Fibroblast of skin of left quadriceps (primary cell): ENCODE results near the gene TPD52L2.
"Not testable (repeated sequence)": the region's sequence is repeated elsewhere in the genome, so short reads cannot be mapped to it uniquely, and the experiment has no call there.

Source experiments
- DNase-seq, 2 experiments: peaks; one replicate each; pipeline ENCODE4 v3.0.0-alpha.2; 2013; ENCODE audit warnings: low read depth in 2 of 2

TPD52L2 gene

DNA sequence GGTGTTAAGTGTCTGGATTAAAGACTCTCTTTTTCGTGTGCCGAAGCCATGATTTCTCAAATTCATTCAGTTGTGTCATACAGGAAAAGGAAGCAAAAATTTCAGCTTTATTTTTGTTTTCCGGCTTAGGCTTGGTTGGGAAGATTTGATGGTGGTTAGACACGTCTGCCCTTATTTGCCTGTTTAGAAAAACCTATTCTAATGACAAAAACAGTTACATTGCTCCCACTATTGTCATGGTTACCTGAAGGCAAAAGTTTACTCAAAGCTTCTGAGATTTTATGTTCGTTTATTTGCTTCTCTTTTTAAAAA is 30.8 kb downstream of the TPD52L2 start:
- no peak for DNase-seq

DNA sequence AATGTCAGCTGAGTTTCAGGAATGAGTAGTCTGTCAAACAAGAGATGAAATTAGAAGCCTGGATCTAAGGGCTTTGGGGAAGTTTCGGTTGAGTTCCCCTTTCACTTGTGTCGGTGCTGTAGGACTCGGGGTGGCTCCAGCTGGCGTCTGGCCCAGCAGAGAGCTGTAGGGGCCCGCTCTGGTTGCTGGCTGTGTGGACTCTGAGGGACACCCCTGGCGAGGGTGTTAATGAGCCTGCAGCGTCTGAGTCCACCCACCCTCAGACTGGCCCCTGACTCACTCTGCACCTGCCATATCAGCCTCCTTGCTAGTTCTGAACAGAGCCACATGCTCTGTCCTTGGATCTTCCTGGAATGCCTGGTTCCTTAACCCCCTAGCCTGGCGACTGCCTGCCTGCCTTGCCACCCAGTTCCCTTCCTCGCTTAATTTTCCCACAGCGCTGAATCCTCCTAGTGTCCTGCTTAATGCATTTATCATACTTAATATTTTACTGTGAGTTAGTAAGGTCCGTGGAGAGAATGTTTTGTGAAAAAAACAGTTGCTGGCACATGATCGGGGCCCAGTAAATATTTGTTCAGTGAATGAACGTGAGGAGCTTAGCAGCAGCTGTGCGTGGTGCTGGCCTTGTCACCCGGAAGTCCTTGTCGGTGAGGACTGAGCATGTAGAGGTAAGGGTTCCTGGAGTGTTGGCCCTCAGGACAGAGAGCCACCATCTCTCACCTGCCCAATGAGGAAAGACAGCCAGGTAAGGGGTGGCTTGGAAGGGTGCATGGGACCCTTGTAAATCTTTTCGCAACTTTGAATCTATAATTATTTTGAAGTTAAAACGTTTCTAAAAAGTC is 31.4 kb downstream of the TPD52L2 start:
- DNase-seq, result no peak

DNA sequence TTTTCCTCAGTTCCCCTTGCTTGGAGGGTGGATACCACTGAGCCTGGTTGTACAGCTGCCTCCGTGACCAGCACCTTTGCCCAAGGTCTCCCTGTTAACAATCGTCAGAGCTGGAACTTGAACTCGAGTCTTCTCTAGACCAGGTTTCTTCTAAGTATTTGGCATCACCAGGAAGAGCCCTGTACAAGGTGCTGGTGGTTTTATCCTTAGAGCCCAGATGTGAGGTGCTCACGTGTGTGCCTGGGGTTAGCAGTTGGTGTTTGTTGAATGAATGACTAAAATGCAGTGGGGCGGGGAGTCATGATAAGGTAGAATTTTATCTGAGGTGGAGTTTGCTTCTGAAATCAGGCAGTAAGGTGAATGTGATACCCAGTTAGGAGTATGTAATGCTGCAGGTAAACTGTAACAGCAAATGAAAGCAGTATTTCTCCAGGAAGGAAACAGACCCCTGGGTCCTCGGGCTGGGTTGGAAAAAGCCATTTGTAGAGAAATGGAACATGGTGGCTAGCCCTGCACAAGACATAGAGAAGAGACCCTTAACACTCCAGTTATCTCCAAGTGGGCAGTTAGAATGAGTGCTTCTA is 33.0 kb downstream of the TPD52L2 start:
- DNase-seq, result no peak

- no peak for DNase-seq
Observed at GRCh38 chr20:63898882-63899558, 34.0 kb downstream of the TPD52L2 start.

GRCh38 chr20:63900413-63900812 is 35.3 kb downstream of the TPD52L2 start:
- DNase-seq, result no peak

- DNase-seq, result no peak
Observed at GRCh38 chr20:63903796-63904561, 38.9 kb downstream of the TPD52L2 start.

GRCh38 chr20:63908008-63908682 is 43.1 kb downstream of the TPD52L2 start:
- DNase-seq, result no peak

- no peak for DNase-seq
Observed at GRCh38 chr20:63911176-63911575, 46.1 kb downstream of the TPD52L2 start.

GRCh38 chr20:63913768-63914167 is 48.7 kb downstream of the TPD52L2 start:
- DNase-seq, result no peak

- no peak for DNase-seq
Observed at GRCh38 chr20:63915471-63915870, 50.4 kb downstream of the TPD52L2 start.

DNA sequence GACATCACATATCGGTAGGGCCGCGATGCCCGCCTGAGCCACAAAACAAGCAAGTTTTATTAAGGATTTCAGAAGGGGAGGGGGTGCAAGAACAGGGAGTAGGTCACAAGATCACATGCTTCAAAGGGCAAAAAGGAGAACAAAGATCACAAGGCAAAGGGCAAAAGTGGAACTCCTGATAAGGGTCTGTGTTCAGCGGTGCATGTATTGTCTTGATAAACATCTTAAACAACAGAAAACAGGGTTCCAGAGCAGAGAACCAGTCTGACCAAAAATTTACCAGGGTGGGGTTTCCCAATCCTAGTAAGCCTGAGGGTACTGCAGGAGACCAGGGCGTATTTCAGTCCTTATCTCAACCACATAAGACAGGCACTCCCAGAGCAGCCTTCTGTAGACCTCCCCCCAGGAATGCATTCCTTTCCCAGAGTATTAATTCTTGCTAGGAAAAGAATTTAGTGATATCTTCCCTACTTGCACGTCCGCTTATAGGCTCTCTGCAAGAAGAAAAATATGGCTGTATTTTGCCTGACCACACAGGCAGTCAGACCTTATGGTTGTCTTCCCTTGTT is 51.4 kb downstream of the TPD52L2 start:
- not testable (repeated sequence) for DNase-seq

GRCh38 chr20:63917811-63918210 is 52.7 kb downstream of the TPD52L2 start:
- DNase-seq, result no peak

DNA sequence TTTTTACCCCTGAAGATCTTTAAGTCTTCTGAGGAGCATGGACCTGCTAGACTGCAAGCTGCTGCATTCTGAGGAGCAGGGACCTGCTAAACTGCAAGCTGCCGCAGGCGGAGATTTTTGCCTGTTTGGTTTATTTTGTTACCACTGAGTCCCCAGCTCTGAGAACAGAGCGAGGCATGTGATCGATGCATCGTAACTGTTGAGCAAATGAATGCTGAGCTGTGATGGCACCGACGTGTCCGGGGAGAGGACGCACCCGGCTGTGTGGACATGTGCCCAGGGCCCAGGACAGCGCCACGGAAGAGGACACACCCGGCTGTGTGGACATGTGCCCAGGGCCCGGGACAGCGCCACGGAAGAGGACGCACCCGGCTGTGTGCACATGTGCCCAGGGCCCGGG is 54.1 kb downstream of the TPD52L2 start:
- DNase-seq, result no peak

DNA sequence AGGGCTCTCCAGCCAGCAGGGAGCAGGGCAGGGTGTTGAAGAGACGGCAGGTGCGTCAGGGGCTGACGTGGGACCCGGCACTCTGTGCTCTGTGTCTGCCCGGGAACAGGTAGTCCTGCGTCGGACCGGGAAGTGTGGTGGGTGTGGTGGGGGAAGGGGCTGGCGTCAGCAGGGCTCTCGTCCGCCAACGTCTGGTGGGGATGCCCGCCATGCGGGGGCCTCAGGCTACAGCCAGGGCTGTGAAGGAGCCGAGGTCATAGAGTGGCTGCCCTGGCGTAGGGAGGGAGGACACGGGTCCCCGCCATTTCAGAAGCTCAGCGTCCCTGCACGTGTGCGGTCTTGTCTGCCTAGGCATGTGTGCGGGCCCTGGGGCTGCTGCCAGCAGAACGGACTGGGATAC is 55.2 kb downstream of the TPD52L2 start:
- no peak for DNase-seq

- no peak for DNase-seq
Observed at GRCh38 chr20:63923651-63924050, 58.6 kb downstream of the TPD52L2 start.

GRCh38 chr20:63924241-63924640 is 59.2 kb downstream of the TPD52L2 start:
- no peak for DNase-seq

DNA sequence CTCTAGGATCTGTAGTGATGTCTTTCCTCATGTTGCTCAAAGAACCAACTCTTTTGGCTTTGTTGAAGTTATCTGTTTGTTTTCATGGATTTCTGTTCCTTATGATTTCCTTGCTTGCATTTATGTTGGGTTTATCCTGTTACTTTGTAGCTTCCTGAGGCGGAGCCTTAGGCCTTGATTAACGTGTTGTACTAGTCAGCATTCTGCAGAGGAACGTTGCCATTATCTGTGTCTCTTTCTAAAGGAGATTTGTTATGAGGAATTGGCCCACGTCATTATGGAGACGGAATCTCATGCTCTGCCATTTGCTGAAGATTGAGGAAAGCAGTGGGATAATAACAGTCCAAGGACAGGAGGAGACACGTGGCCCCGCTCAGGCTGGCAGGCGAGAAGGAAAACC is 61.2 kb downstream of the TPD52L2 start:
- DNase-seq, result no peak

GRCh38 chr20:63929071-63929470 is 64.0 kb downstream of the TPD52L2 start:
- no peak for DNase-seq

DNA sequence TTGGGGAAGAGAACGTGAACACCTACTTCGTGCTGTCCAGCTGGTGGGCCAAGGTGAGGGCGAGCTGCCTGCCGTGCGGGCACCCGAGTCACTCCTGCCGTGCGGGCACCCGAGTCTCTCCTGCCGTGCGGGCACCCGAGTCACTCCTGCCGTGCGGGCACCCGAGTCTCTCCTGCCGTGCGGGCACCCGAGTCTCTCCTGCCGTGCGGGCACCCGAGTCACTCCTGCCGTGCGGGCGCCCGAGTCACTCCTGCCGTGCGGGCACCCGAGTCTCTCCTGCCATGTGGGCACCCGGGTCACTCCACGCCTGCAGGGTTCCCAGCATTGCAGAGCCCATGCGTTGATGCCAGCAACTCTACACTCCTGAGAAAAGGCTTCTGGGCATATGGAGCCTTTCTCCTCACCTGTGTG is 64.4 kb downstream of the TPD52L2 start:
- not testable (repeated sequence) for DNase-seq

GRCh38 chr20:63930971-63931553 is 66.0 kb downstream of the TPD52L2 start:
- DNase-seq, result no peak

GRCh38 chr20:63931735-63932134 is 66.7 kb downstream of the TPD52L2 start:
- no peak for DNase-seq
